ENCODE measurements around the gene PRKACA.
"Not testable (repeated sequence)": the region's sequence is repeated elsewhere in the genome, so short reads cannot be mapped to it uniquely, and the experiment has no call there.

PRKACA gene

GRCh38 chr19:14070268-14071050 is 47.1 kb downstream of the PRKACA start:
- no peak for DNase-seq (ENCODE audit: low read depth in 3 of 3)

- DNase-seq (ENCODE audit: low read depth in 3 of 3) = no peak
Measured at GRCh38 chr19:14066134-14066533, 51.4 kb downstream of the PRKACA start.

- DNase-seq (ENCODE audit: low read depth in 3 of 3) = no peak
Measured at GRCh38 chr19:14063105-14063504, 54.5 kb downstream of the PRKACA start.

- DNase-seq (ENCODE audit: low read depth in 3 of 3) = no peak
Measured at GRCh38 chr19:14062558-14062855, 55.1 kb downstream of the PRKACA start.

DNA sequence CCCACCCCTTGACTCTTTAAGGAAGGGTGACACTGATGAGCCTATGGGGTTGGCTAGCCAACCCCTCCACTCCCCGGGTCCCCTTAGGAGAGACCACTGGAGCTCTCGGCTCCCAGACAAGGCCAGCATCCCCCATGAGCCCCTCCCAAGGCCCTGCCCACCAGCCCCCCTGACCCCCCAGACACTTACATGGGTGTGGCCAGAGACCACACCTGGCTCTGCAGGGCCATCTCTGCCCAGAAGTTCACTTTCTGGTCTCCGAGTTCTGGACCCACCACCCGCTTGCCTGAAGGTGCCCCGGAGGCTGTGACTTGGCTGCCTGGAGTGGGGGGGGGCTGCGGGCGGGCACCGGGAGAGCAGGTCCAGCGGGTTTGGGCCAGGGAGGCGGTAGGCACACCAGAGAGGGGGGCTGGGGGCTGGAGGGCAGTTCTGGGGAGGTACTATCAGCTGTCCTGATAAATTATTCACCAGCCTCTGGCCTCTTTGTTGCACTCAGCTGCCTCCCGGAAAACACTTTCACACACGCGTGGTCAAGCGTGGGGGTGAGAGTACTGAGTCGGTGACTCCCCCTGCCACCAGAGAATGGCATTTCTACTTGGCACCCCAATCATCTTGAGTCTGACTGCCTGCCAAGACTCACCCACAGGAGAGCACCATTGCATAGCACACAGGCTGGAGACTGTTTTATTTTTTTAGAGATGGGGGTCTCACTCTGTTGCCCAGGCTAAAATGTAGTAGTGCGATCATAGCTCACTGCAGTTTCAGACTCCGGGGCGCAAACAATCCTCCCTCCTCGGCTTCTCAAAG is 55.6 kb downstream of the PRKACA start, which contains the start of gene PALM3:
PALM3 (minus strand) TSS at position 326 of the 807 bp plus-strand sequence; CDS start at position 230, 96 bp downstream.
- DNase-seq (ENCODE audit: low read depth in 3 of 3) = no peak

DNA sequence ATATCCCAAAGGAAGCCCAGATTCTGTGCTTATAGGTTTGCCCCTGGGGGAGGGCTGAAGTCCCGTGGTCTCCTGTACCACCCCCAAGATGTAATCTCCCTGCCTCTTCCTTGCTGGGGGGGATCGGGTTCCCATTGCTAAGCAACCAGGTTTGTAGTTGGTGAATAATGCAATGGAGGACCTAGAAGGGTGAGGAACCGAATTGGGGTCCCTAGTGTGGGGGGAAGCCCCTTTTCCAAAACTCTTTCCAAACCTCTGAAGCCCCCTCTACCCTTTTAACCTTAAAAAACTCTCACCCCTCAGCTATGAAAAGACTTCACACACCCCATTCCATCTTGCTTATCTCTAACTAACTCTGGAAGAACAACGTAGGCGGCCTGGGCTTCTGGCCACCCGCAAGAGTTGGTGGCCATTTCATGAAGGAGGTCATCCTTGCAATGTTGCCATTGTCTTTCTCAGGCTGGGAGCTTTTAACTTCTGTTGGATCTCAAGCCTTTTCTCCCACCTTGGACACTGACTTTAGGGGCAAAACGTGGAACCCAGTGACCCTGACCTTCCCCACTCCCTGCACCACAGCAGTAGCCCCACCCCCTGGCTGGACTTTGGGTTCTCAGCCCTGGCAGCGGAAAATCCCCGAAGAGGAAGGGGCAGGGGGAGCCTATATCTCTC is 56.3 kb downstream of the PRKACA start:
- DNase-seq (ENCODE audit: low read depth in 3 of 3) = no peak

- no peak for DNase-seq (ENCODE audit: low read depth in 3 of 3)
Measured at GRCh38 chr19:14059652-14060155, 57.9 kb downstream of the PRKACA start.

DNA sequence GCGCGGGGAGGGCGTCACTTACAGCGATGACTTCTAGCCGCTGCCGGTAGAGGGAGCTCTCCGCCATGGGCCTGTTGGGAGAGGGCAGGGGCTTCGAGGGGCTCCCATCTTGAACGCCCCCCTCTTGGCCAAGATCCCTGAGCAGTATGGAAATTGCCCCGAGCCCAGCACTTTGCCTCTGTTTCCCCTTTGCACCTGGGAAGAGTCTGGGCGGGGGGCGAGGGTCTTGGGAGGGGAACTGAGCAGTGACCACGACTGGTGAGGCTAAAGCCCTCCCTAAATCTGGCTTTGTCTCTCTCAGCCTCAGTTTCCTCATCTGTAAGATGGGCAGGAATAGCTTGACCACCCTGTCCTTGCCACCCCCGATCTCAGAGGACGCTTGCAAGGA is 58.5 kb downstream of the PRKACA start:
- DNase-seq (ENCODE audit: low read depth in 3 of 3) = no peak

GRCh38 chr19:14058182-14059092 is 59.1 kb downstream of the PRKACA start:
- DNase-seq (ENCODE audit: low read depth in 3 of 3) = no peak

DNA sequence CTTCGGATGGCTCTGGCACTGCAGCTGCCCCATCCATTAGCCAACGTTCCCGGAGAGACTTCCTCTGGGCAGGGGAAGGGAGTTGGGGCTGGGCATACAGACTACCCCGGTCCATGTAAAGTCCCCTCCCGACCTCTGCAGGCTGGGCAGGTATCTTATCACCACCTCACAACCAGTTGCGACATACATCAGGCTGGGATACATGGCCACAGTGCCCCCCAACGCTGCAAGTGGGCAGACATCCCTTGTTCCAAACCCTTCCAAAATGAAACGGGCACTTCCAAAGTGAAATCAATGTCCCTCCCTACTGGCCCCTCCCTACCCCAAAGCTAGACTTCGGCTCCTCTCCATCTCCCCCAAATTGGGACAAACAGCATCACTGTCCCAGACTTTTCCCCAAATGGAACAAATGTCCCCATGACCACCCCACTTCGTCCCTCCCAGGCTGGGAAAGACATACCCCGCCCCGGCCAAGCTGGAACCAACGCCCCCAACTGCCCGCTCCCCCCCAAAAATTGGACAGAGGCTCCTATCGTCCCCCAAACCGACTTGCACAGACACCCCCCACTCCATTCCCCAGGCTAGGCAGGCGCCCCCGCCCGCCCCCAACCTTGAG is 60.7 kb downstream of the PRKACA start:
- DNase-seq (ENCODE audit: low read depth in 3 of 3) = no peak

DNA sequence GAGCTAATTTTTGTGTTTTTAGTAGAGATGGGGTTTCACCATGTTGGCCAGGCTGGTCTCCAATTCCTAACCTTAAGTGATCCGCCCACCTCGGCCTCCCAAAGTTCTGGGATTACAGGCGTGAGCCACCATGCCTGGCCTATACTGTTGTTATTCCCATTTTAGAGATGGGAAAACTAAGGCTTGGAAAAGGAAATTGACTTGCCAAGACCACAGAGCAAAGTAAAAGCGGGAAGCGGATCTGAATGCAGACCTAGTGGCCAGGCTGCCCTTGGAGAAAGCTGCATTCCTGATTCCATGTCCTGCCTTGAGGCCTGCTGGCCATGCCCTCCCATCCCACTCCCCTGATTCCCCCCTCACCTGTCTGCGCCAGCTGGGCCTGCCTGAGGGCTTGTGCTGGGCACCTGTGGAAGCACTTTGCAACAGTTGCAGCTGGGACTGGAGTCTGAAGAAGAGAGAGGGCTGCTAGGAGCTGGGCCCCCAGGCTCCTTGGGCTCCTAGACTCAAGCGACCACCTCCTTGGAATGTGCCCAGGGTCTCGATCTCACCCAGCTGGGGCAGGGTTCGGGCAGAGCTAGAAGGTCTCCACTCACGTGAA is 61.4 kb downstream of the PRKACA start:
- no peak for DNase-seq (ENCODE audit: low read depth in 3 of 3)

- no peak for DNase-seq (ENCODE audit: low read depth in 3 of 3)
Measured at GRCh38 chr19:14055396-14055795, 62.2 kb downstream of the PRKACA start.

DNA sequence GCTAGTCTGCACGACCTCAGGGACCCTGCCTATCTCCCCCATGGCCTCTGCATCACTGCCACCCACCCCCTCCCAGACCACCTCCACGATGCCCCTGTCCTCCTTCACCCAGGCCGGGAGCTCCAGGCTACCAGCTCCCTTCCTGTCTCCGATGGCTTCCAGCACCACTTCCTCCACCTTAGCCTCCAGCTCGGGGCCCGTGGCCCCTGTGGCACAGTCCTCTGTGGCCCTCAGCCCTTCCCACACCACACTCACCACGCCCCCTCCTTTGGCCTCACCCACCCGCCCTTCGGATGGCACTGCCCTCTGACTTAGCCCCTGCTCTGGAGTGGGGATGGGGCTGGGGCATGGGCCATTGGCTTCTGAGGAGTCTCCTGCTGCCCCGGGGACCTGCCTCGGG is 62.8 kb downstream of the PRKACA start:
- DNase-seq (ENCODE audit: low read depth in 3 of 3) = no peak

GRCh38 chr19:14054099-14054498 is 63.5 kb downstream of the PRKACA start:
- DNase-seq (ENCODE audit: low read depth in 3 of 3) = no peak

DNA sequence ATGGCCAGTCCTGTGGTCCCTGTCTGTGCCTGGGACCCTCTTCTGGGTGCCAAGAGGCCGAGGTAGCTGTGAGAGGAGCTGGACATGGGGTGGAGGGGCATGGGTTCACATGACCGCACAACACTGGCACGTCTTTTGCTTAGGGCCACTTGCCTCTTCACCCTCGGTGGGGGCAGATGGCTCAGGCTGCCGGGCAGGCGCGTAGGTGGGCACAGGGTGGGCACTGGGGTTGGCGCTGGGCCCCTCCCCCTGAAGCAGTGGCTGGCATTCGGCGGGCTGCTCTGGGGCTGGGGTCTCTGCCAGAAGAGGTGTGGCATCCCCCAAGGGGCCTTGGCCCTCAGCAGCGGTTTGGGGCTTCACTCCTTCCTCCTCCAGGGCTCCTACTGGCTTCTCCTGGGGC is 64.1 kb downstream of the PRKACA start:
- DNase-seq (ENCODE audit: low read depth in 3 of 3) = no peak

DNA sequence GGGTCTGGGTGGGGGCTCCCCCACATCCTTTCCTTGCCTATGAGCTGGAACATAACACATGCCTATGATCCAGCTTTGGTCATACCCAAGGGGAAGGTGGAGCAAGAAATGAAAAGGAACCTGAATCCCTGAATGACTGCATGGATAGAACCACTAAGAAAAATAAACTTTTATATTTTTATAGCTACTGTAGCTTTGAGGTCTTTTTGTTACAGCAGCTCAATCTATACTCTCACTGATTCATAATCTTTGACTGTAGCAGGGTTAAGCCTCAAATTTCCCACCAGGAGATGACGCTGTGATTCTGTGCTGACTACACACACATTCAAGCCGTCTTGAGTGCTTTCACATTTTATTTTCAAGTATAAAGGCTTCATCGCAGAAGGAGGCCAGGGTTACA is 64.5 kb downstream of the PRKACA start:
- no peak for DNase-seq (ENCODE audit: low read depth in 3 of 3)

DNA sequence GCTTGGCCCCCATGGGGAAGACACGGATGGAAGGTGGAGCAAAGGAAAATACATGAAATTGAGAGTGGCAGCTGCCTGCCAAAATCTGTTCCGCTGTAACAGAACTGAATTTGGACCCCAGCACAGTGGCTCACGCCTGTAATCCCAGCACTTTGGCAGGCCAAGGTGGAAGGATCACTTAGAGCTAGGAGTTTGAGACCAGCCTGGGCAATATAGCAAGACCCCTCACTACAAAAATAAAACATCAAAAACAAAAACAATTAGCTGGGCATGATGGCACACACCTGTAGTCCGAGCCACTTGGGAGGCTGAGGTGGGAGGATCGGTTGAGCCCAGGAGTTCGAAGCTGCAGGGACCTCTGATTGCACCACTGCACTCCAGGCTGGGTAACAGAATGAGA is 65.1 kb downstream of the PRKACA start:
- DNase-seq (ENCODE audit: low read depth in 3 of 3) = no peak

- no peak for DNase-seq (ENCODE audit: low read depth in 3 of 3)
Measured at GRCh38 chr19:14051980-14052379, 65.6 kb downstream of the PRKACA start.

DNA sequence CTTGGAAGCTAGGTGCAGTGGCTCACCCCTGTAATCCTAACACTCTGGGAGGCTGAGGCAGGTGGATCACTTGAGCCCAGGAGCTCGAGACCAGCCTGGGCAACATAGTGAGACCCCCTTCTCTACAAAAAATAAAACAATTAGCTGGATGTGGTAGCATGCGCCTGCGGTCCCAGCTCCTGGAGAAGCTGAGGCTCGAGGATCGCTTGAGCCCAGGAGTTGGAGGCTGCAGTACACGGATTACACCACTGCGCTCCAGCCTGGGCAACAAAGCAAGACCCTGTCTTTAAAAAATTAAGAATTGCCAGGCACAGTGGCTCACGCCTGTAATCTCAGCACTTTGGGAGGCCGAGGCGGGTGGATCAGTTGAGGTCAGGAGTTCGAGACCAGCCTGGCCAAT is 66.6 kb downstream of the PRKACA start:
- not testable (repeated sequence) for DNase-seq (ENCODE audit: low read depth in 3 of 3)

DNA sequence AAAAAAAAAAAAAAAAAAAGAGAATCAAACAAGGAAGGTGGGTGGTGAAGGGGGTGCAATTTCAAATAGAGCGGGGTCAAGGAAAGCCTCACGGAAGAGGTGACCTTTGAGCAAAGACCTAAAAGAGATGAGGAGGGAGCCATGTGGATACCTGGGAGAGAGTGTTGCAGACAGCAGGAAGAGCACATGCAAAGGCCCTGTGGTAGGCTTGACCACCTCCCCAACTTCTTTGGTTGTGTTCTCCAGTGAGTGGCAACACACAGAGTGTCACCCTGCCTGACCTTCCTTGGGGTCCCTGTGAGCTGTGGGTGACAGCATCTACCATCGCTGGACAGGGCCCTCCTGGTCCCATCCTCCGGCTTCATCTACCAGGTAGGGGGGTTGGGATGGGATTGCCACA is 67.0 kb downstream of the PRKACA start:
- DNase-seq (ENCODE audit: low read depth in 3 of 3) = no peak
